Activated T-cell treated with anti-CD3 and anti-CD28 coated beads, Interleukin-2, amount 50 U/mL, for 1 hour (primary cell): ENCODE measurements around the gene CSF3.

Experiments used
- DNase-seq: peaks from one replicate; pipeline ENCODE4 v3.0.0-alpha.2; 2020

Gene CSF3

DNA sequence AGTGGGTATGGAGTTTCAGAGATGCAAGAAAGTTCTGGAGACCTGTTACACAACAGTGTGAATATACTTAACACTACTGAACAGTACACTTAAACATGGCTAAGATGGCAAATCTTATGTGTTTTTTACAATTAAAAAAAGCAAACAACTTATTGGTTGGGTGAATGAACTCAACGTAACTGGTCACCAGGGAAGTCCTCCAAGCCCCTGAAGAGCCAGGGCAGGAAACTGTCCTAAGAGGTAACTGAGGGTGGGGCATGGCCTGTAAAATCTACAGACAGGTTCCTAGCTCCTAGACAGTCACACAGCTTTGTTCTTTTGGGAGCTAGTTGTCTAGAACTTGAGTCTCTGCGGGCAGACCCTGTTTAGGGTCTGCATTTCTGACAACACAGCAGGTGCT, 10.3 kb downstream of the CSF3 start:
- no peak for DNase-seq

GRCh38 chr17:40025991-40026815, 11.0 kb downstream of the CSF3 start:
- DNase-seq: peak; percentile 50

GRCh38 chr17:40026816-40027613, 11.8 kb downstream of the CSF3 start:
- DNase-seq: peak; percentile 74

DNA sequence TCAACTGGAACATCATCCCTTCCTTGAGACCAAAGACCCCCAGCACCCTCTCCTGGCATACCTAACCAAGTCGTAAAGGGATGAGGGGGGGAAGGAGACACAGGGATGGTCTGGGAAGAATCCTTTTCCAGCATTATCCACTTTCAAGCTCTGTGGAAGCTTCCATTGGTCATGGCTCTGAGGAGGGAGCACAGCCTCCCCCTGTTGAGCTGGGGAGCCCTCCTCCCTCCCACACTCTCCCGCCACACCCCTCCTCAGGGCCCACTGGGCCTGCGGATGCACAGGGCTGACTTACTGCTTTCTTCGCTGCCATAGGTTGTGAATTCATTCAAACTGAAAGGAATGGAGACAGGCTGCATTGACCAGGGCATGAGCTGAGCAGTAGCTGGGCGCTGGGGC, 12.4 kb downstream of the CSF3 start:
- DNase-seq: no peak

DNA sequence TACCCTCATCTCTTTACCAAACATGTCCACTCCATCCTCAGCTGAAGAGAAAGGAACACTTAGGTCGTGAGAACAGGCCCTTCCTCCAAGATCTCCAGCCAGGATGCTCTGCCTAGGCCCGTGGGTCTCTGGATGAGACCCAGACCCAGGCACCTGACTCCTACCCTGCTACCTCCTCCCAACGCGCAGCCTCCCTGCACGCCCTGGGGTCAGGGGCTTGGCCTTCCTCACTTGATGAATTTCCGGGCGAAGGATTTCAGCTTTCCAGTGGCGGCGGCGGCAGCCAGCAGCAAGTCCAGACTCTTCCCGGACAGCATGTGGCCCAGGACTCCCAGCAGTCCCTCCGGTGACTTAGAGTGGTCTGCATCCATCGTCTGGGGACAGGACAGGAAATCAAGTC, 13.4 kb downstream of the CSF3 start:
- no peak for DNase-seq

- no peak for DNase-seq
Observed at GRCh38 chr17:40031706-40032105, 16.5 kb downstream of the CSF3 start.

- DNase-seq: no peak
Observed at GRCh38 chr17:40032322-40033320, 17.4 kb downstream of the CSF3 start.

- no peak for DNase-seq
Observed at GRCh38 chr17:40033339-40033738, 18.1 kb downstream of the CSF3 start.

- no peak for DNase-seq
Observed at GRCh38 chr17:40034426-40035161, 19.4 kb downstream of the CSF3 start.

DNA sequence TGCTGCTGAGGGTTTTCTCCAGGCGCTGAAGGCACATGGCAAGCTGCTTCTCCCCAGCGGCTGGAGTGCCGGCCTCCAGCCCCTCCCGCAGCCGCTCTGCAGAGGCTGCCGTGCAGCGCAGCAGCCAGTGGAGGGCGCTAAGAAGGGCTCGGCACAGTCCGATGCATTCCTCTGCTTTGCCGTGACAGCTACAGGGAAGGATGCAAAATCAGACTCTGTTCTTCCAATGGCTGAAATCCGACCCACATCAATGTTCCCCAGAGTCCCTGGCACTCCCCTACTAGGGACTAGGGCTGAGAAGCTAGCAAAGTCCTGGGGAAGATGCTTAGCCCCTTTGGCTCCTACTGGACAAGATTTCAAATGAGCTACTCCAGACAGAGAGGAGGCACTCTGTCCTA, 19.9 kb downstream of the CSF3 start:
- DNase-seq: no peak

GRCh38 chr17:40038882-40039513, 23.8 kb downstream of the CSF3 start:
- no peak for DNase-seq

DNA sequence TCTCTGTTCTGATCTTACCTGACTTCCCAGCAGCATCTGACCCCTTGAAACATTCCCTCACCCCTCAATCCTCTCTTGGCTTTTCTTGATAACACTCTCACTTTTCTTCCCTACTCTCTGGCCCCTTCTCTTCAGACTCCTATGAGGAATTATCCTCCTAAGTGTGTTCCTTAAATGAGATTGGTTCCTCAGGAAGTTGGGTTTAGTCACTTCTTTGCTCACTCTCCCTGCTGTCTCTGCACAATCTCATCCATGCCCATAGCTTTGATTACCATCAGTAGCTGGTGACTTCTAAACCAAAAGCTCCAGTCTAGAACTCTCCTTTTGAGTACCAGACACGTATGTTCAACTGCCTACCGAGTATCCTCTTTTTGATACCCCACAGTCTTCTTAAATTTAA, 26.0 kb downstream of the CSF3 start:
- DNase-seq: no peak

DNA sequence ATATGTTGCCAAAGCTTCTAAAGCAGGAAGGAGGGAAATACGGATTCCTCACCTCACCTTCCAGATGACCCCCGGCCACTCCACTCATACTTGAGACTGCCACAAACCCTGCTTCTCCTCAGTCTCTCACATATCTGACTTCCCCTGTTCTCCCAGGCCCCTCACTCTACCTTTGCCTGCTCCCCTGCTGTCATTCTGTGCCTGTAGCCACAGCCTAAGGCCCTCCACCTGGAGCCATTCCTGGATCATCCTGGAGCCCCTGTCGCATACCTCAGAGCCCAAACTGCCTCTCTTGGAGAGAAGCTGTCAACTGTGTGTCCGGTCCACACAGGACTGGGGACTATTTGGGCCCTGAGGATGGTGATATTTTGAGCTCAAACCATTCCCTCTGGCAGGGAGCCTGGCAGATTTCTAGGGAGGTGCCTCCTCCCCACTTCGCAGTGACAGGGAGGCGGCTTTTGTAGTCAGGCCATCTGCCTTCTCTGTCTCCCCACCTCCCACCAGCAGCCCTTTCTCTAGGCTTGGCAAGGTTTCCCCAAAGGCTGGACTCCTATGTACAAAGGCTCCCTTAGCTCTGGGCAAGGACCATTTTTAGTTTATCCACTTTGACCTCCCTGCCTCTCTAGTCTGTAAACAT, 41.3 kb downstream of the CSF3 start:
- DNase-seq: no peak

DNA sequence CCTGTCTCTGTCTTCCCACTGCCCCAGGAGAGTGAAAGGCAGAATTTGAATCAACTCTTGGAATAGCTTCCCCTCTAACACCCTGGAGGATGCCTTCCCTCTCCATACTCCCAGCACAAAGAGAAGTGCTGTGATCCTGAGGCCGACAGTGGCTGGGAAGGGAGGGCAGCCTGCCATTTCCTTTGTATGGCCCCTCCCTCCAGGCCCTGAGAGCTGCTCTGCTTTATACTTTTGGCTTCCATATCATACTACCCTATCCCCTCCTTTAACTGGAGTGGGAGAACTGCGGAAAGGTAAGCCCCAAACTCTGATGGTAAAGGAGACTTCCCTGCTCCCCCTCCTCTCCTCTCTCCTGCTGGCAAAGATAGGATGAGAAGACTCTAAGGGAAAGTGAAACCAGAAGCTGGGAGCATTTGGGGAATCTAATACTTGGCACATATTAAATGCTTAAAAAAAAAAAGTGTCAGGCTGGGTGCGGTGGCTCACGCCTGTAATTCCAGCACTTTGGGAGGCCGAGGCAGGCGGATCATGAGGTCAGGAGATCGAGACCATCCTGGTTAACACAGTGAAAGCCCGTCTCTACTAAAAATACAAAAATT, 43.0 kb downstream of the CSF3 start:
- DNase-seq: no peak

GRCh38 chr17:40058865-40059264, 43.6 kb downstream of the CSF3 start:
- DNase-seq: no peak

DNA sequence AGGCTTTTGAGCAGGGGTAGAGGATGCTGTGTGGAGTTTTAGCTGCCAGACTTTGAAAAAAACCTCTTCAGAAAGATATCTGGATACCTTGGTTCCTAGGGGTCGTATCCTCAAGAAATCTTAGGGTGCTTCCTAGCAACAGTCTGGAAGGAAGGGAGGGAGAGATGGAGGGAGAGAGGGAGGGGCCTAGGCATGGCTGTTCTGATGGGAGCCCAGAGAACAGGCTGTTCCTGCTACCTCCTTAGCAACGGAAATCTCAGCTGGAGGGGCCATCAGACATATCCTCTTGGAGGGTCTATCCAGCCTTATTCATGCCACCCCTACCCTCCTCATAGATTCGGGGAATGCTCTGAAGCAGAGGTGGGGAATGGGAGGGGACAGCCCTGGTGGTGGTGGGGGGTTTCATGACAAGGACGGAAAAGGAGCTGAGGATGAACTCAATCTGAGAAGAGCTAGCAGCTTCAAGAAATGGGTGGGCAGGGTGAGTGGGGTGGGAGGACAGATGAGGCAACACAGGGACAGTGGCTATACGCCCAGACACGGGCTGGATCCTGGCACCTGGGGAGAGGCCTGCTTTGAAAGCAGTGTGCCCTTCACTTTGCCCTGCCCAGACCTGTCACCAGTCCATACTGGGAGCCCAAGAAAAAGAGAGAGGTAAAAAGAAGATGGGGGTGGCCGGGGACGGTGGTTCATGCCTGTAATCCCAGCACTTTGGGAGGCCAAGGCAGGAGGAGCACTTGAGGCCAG, 44.7 kb downstream of the CSF3 start:
- no peak for DNase-seq

DNA sequence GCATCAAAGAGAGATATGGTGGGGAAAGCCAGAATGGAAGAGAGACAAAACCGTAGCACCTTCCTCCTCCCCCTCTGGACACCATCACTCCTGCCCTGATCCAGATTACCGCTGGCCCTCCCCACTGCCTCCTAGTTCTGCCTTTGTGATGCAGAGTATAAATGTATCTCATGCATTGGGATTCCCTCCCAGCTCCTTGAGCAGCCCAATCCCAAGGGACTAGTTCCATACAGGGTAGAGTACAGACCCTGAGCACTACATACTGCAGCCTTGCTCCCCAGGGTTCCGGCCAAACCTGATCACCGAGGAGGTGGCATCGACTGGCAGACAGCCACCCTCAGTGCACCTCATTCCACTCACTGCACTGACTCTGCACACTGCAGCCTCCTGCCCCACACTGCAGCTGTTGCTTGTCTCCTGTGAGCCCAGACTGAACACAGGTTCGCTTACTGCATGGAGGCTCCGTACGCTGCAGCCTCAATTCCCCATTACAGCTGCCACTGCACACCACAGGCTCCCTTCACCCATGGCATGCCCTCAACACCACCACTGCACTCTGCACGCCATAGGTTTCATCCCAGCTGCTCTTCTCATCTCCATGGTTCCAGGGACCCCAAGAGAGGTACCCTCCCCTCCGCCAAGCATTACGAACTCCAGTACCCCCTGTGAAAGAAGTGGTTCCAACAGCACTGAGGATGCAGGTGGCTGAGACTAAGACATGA, 45.8 kb downstream of the CSF3 start:
- no peak for DNase-seq

GRCh38 chr17:40061609-40062038, 46.4 kb downstream of the CSF3 start:
- DNase-seq: no peak
